GM18861 (cell line): ENCODE measurements around the gene RELCH.
"Not testable (repeated sequence)": the region's sequence is repeated elsewhere in the genome, so short reads cannot be mapped to it uniquely, and the experiment has no call there.

Experiments
- ATAC-seq: cut with Tn5 transposase; IDR thresholded peaks from one replicate; pipeline ENCODE4 v1.9.1; 2021; ENCODE audit not compliant: unreplicated experiment

The RELCH gene

GRCh38 chr18:62186774-62187542 is at the start of gene RELCH, which contains the start of gene PIGN:
Gene RELCH, plus strand, starts transcription at chr18:62187255. Its CDS starts 251 bp downstream, at chr18:62187506.
Gene PIGN, minus strand, starts transcription at chr18:62187056. Its CDS starts 25,703 bp downstream, at chr18:62161353.
- ATAC-seq, result peak; percentile 72

DNA sequence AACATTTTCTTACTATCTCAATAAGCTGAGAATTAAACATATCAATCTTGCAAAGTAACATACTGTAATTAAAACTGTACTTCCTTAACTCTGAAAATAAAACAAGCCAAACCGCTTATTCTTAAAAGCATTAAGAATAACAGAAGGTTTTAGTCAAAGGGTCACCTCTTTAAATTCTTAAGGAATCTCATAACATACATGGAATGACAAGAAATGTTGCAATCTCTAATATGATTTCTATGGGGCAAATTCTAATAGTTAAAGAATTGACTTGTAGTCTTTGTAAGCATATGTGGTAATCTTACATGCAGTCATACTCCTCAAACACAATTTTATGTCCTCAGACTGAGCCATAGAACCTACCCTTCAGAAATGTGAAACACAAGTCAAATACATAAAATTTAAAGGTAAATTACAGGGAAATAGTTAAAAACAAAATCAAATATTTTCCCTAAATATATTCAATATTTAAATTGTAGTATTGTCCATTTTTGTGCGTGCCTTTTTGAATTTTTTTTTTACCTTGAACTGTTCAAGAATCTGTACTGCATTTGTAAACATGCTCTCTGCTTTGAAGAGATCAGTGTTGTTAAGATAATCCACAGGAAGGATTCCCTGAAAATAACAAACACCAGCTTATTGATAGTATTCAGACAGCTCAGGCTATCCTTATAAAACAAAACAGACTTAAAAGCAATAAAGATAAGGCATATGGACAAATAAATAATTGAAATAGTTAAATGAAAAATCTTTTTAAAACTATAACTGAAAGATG is 48.4 kb upstream of the RELCH start:
- no peak for ATAC-seq

- ATAC-seq, result no peak
Measured at GRCh38 chr18:62140259-62140658, 46.8 kb upstream of the RELCH start.

DNA sequence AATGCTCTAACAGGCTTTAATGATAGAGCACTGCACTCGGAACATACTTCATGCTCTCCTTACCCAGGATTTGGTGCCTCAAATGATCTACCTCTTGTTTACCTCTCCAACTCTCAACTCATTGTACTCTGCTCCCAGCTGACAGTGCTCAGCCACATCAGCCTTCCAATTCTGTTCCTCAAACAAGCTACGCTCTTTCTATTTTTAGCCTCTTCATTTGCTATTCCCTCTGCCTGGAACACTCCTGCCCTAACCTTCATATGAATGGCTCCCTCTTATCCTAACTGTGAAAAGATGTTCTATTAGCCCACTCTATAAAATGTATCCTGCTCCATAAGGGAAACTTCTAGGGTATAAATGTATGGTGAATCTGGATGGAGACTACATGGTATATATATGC is 42.7 kb upstream of the RELCH start:
- ATAC-seq, result no peak

- ATAC-seq, result no peak
Measured at GRCh38 chr18:62151068-62151771, 35.8 kb upstream of the RELCH start.

GRCh38 chr18:62152844-62153243 is 34.2 kb upstream of the RELCH start:
- peak; percentile 84 for ATAC-seq

- no peak for ATAC-seq
Measured at GRCh38 chr18:62157843-62158242, 29.2 kb upstream of the RELCH start.

DNA sequence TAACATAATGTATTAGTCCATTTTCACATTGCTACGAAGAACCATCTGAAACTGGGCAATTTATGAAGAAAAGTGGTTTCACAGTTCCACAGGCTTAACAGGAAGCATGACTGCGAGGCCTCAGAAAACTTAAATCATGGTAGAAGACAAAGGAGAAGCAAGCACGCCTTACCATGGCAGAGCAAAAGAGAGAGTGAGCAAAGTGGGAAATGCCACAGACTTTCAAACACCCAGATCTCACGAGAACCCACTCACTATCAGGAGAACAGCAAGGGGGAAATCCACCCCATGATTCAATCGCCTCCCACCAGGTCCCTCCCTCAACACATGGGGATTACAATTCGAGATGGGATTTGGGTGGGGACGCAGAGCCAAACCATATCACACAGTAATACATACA is 22.7 kb upstream of the RELCH start:
- ATAC-seq, result no peak

GRCh38 chr18:62164855-62165487 is 22.1 kb upstream of the RELCH start:
- no peak for ATAC-seq

- no peak for ATAC-seq
Measured at GRCh38 chr18:62165583-62165982, 21.5 kb upstream of the RELCH start.

DNA sequence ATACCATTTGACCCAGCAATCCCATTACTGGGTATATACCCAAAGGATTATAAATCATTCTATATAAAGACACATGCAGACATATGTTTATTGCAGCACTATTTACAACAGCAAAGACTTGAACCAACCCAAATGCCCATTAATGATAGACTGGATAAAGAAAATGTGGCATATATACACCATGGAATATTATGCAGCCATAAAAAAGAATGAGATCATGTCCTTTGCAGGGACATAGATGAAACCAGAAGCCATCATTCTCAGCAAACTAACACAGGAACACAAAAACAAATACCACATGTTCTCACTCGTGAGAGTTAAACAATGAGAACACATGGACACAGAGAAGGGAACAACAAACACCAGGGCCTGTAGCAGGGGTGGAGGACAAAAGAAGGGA is 20.5 kb upstream of the RELCH start:
- not testable (repeated sequence) for ATAC-seq

- ATAC-seq, result no peak
Measured at GRCh38 chr18:62170857-62171256, 16.2 kb upstream of the RELCH start.

DNA sequence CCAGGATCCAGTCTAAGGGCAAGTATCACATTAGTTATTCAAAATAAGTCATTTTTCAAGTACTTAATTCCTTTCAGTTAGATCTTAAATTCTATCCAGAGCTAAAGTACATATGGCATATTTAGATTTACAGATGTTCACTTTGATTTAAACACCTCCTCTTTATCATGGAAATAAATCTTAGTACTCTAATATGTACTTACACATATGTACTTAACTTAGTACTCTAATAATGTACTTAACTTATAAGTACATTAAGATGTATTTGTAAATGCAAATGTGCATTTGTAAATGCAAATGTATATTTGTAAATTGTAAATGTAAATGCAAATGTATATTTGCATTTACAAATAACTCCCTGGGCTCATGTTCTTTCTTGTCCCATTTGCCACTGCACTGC is 14.8 kb upstream of the RELCH start:
- ATAC-seq, result no peak

- no peak for ATAC-seq
Measured at GRCh38 chr18:62175521-62175920, 11.5 kb upstream of the RELCH start.

GRCh38 chr18:62177271-62177670 is 9.8 kb upstream of the RELCH start:
- ATAC-seq, result no peak

- no peak for ATAC-seq
Measured at GRCh38 chr18:62179213-62179612, 7.8 kb upstream of the RELCH start.

- ATAC-seq, result no peak
Measured at GRCh38 chr18:62182220-62182619, 4.8 kb upstream of the RELCH start.

DNA sequence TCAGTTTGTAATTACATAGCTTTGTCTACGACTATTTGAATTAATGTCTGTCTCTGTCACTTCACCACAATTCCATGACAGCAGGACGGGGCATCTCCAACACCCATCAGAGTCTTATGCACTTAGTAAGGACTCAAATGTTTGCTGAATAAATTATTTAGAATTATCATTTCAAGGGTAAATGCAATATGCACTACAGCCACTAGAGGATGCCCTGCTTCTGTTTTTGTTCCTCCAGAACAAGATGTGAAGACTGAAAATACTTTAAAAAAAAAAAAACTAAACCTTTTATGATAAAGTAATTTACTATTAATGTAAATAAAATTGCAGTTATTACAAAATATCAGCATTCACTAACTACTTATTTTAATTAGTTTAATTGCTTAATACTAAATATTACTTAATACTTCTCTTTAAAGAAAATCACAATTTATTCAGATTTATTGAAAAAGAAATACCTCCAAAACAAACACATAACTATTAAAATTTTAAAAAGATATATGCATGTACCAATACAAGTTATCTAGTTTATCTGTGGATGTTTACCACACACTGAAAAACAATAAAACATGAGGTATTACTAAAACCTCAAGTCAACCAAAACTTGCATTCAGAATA is 3.4 kb upstream of the RELCH start:
- no peak for ATAC-seq

- peak; percentile 3 for ATAC-seq
Measured at GRCh38 chr18:62186499-62186773, 619 bp upstream of the RELCH start.

DNA sequence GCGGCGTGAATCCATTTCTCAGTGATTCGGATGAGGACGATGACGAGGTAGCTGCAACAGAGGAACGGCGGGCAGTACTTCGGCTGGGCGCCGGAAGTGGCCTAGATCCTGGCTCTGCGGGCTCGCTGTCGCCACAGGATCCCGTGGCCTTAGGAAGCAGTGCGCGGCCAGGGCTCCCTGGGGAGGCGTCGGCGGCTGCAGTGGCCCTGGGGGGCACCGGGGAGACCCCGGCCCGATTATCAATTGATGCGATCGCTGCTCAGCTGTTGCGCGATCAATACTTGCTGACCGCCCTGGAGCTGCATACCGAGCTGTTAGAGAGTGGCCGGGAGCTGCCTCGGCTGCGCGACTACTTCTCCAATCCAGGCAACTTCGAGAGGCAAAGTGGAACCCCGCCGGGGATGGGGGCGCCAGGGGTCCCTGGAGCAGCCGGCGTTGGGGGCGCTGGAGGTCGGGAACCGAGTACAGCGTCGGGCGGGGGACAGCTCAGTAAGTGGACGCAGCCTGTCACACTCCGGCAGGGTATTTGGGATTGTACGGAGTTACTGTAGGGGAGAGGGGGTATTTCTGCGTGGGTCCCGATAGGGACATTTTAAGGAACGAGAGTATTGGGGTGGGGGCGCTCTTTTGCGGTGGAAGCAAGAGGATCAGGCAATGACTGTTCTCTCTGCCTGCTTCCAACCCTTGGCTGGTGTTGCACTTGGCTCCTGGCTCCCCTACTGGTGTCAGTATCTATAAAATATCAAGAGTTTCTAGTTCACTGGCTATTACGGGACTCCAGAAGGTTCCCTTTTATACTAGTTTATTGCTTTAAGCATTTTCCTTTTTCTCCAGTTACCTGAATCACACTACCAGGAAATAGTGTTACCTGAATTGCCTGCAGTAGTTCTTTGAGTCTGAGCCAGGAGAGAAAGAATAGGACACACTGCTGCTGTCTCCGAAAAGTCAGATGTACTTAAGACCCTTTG is 772 bp downstream of the RELCH start:
- ATAC-seq, result no peak
